Measurements from ENCODE around the gene SMPD3. TPM values are rescaled to one million over a fixed set of nuclear protein-coding genes. Genes with fewer than 3 reads are reported as not detected.

SMPD3 gene
- total and polyA plus RNA-seq, 2 experiments from 2014 or later = 0.57 to 0.83 TPM

GRCh38 chr16:68488554-68488953, 40.2 kb upstream of the SMPD3 start:
- Histone ChIP-seq H3K36me3 (ENCODE audit: insufficient read depth) (no peaks in the 10 kb centered on the region; the same call in 1 of the 2 replicates), H4K20me1 (replicated peaks; ENCODE audit: insufficient read depth) (no peaks in the 10 kb centered on the region), H3K4me1 (ENCODE audit: insufficient read depth) (peaks cover 11% of the 10 kb centered on the region), H3K4me3 (no peak overlapping the region), H3K27ac (ENCODE audit: low read depth) (no peak overlapping the region), H3K9me2 (ENCODE audit: insufficient read depth) (no peaks in the 10 kb centered on the region), H3K27me3 (ENCODE audit: insufficient read depth) (no peaks in the 10 kb centered on the region), H3K79me2 (replicated peaks; ENCODE audit: insufficient read depth) (no peaks in the 10 kb centered on the region), H3K4me2 (no peak overlapping the region), H2AFZ (no peak overlapping the region), H3F3A (replicated peaks; ENCODE audit: low read depth) (no peaks in the 10 kb centered on the region)
- Mint-ChIP-seq H3K9me3 (no peaks in the 10 kb centered on the region; the same call in 2 of the 3 replicates), H3K4me3 (no peak overlapping the region), H3K4me1 (peaks cover 27% of the 10 kb centered on the region), H3K27me3 (ENCODE audit: insufficient read depth, low read depth, poor library complexity) (peaks cover 2% of the 10 kb centered on the region), H3K36me3 (ENCODE audit: low read depth) (no peaks in the 10 kb centered on the region), H3K27ac (no peak overlapping the region)
- DNase-seq (ENCODE audit: low spot score) (no peak), ATAC-seq (no peak)
- TF ChIP-seq, protein P1, sequence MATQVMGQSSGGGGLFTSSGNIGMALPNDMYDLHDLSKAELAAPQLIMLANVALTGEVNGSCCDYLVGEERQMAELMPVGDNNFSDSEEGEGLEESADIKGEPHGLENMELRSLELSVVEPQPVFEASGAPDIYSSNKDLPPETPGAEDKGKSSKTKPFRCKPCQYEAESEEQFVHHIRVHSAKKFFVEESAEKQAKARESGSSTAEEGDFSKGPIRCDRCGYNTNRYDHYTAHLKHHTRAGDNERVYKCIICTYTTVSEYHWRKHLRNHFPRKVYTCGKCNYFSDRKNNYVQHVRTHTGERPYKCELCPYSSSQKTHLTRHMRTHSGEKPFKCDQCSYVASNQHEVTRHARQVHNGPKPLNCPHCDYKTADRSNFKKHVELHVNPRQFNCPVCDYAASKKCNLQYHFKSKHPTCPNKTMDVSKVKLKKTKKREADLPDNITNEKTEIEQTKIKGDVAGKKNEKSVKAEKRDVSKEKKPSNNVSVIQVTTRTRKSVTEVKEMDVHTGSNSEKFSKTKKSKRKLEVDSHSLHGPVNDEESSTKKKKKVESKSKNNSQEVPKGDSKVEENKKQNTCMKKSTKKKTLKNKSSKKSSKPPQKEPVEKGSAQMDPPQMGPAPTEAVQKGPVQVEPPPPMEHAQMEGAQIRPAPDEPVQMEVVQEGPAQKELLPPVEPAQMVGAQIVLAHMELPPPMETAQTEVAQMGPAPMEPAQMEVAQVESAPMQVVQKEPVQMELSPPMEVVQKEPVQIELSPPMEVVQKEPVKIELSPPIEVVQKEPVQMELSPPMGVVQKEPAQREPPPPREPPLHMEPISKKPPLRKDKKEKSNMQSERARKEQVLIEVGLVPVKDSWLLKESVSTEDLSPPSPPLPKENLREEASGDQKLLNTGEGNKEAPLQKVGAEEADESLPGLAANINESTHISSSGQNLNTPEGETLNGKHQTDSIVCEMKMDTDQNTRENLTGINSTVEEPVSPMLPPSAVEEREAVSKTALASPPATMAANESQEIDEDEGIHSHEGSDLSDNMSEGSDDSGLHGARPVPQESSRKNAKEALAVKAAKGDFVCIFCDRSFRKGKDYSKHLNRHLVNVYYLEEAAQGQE (IDR thresholded peaks at IDR 0.05; ENCODE audit: unreplicated experiment) = no peak
- no peak for TF ChIP-seq ZNF462 (CRISPR knock-in tag; IDR thresholded peaks at IDR 0.05)
- TF ChIP-seq ZNF331 (CRISPR knock-in tag; IDR thresholded peaks at IDR 0.05; ENCODE audit: low read depth) = no peak
- TF ChIP-seq EZH2phosphoT487 (IDR thresholded peaks at IDR 0.05; ENCODE audit: unreplicated experiment) = no peak
- no peak for TF ChIP-seq JUNB (IDR thresholded peaks at IDR 0.05; ENCODE audit: unreplicated experiment)
- TF ChIP-seq EZH2 (IDR thresholded peaks at IDR 0.05; ENCODE audit: low read depth, unreplicated experiment) = no peak
- TF ChIP-seq NANOG (IDR thresholded peaks at IDR 0.05; ENCODE audit: borderline replicate concordance) = no peak
- no peak for TF ChIP-seq ZNF114 (CRISPR knock-in tag; IDR thresholded peaks at IDR 0.05)
- TF ChIP-seq, protein P2, sequence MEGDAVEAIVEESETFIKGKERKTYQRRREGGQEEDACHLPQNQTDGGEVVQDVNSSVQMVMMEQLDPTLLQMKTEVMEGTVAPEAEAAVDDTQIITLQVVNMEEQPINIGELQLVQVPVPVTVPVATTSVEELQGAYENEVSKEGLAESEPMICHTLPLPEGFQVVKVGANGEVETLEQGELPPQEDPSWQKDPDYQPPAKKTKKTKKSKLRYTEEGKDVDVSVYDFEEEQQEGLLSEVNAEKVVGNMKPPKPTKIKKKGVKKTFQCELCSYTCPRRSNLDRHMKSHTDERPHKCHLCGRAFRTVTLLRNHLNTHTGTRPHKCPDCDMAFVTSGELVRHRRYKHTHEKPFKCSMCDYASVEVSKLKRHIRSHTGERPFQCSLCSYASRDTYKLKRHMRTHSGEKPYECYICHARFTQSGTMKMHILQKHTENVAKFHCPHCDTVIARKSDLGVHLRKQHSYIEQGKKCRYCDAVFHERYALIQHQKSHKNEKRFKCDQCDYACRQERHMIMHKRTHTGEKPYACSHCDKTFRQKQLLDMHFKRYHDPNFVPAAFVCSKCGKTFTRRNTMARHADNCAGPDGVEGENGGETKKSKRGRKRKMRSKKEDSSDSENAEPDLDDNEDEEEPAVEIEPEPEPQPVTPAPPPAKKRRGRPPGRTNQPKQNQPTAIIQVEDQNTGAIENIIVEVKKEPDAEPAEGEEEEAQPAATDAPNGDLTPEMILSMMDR (conservative IDR thresholded peaks at IDR 0.05; ENCODE audit: low read depth in 2 of 2) = no peak
